ENCODE measurements around the gene ACOT7. TPM values are rescaled to one million over a fixed set of nuclear protein-coding genes. Genes with fewer than 3 reads are reported as not detected.
A peak's percentile ranks its signal among the peaks of the same experiment; 100 is the strongest.

ACOT7 gene
- total and polyA plus RNA-seq, 7 donors: 2.3 to 12.4 (median 4.1) TPM

DNA sequence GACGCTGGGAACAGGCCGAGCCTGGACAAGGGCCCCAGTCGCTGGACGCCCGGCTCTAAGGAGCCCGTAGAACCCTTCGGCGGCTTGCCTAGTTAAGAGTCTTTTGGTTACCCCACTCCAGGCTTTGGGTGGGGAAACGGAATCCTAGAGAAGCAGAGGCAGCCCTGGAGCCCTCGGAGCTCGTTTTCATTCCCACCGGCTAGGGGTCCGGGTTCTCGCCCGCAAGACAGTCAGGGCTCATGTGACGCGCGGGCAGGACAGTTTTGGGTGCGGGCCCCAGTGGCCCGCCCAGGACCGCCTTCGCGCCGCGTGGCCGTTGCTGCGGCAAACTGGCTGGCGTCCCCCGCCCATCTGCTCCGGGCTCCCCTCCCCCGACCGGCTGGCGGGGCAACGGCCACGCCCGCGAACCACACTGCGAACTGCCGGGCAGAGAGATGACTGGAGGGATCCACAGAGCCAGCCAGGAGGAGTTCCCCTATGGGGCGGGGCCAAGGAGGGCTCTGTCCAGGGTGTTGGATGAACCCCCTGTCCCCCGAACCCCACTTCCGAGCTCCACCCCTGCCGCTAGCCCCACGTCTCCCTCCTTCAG lies 27.0 kb upstream of the ACOT7 start:
- peaks cover 0 to 97% (median 55%) of the 10 kb centered on the region in 3 donors for H3K27me3 ChIP-seq (ENCODE audit: insufficient read depth in 3 of 3, low read length in 2 of 3)
- H3K4me1 ChIP-seq: peaks cover 21% of the 10 kb centered on the region
- DNase-seq (no peak), ATAC-seq (no peak)
- H3K9me3 ChIP-seq: no peaks in the 10 kb centered on the region
- WGBS, 3 donors: 5 to 6% (median 6%) methylated on average over 37 to 44 of the region's 44 CpGs
- no peaks in the 10 kb centered on the region for H3K36me3 ChIP-seq (ENCODE audit: insufficient read depth in 1 of 2, low read depth in 1 of 2)
- TF ChIP-seq, protein P1, sequence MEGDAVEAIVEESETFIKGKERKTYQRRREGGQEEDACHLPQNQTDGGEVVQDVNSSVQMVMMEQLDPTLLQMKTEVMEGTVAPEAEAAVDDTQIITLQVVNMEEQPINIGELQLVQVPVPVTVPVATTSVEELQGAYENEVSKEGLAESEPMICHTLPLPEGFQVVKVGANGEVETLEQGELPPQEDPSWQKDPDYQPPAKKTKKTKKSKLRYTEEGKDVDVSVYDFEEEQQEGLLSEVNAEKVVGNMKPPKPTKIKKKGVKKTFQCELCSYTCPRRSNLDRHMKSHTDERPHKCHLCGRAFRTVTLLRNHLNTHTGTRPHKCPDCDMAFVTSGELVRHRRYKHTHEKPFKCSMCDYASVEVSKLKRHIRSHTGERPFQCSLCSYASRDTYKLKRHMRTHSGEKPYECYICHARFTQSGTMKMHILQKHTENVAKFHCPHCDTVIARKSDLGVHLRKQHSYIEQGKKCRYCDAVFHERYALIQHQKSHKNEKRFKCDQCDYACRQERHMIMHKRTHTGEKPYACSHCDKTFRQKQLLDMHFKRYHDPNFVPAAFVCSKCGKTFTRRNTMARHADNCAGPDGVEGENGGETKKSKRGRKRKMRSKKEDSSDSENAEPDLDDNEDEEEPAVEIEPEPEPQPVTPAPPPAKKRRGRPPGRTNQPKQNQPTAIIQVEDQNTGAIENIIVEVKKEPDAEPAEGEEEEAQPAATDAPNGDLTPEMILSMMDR (IDR thresholded peaks at IDR 0.05): no peak
- no peak overlapping the region for H3K27ac ChIP-seq
- intact Hi-C loops (cut with DNase I): no loop called here
- H3K4me3 ChIP-seq: peak overlapping the region; percentile 55

GRCh38 chr1:6419804-6420453 lies 26.4 kb upstream of the ACOT7 start, which contains the start of gene HES2:
Gene HES2 (minus strand): TSS chr1:6419919. CDS start chr1:6419820, 99 bp downstream.
- peak in 2 of 4 donors; percentile 34 to 39 for ATAC-seq
- TF ChIP-seq, protein P1 (IDR thresholded peaks at IDR 0.05): no peak
- Histone ChIP-seq H3K9me3 (no peaks in the 10 kb centered on the region), H3K27ac (no peak within 1 kb of the TSS), H3K36me3 (ENCODE audit: insufficient read depth in 1 of 2, low read depth in 1 of 2) (no peaks in the 10 kb centered on the region), H3K27me3 (ENCODE audit: insufficient read depth in 3 of 3, low read length in 2 of 3) (peaks cover 0 to 97% (median 50%) of the 10 kb centered on the region in 3 donors), H3K4me3 (peak within 1 kb of the TSS; percentile 55), H3K4me1 (peaks cover 21% of the 10 kb centered on the region)
- DNase-seq: no peak
- WGBS, 3 donors: 0% methylated on average over 25 to 62 of the region's 62 CpGs
- intact Hi-C loops (cut with DNase I): no loop called here

DNA sequence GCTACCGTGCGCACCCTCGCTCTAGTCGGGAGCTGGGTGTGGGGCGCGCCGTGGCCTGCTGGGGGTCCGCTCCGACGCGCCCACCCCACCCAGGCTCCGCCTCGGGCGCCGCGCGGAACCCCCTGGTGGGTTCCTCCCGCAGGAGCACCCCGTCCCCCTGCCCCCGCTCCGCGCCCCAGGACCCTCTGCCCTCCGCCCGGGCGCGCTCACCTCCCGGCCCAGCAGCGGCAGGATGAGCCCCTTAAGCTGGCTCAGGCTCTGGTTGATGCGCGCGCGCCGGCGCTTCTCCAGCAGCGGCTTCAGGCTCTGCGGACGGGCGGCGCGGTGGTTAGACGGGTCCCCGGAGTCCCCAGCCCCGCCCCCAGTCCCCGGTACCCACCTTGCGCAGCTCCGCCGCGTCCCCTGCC lies 25.8 kb upstream of the ACOT7 start:
- Histone ChIP-seq H3K27ac (no peak overlapping the region), H3K4me3 (peak overlapping the region; percentile 55), H3K36me3 (ENCODE audit: insufficient read depth in 1 of 2, low read depth in 1 of 2) (no peaks in the 10 kb centered on the region), H3K27me3 (ENCODE audit: insufficient read depth in 3 of 3, low read length in 2 of 3) (peaks cover 0 to 98% (median 51%) of the 10 kb centered on the region in 3 donors), H3K9me3 (no peaks in the 10 kb centered on the region), H3K4me1 (peaks cover 21% of the 10 kb centered on the region)
- intact Hi-C loops (cut with DNase I): no loop called here
- DNase-seq: no peak
- TF ChIP-seq, protein P1 (IDR thresholded peaks at IDR 0.05): no peak
- ATAC-seq: no peak
- WGBS, 3 donors: 1 to 3% (median 2%) methylated on average over 39 to 48 of the region's 48 CpGs

GRCh38 chr1:6418668-6419396 lies 25.3 kb upstream of the ACOT7 start:
- 4 to 7% (median 4%) methylated on average over 49 to 69 of the region's 69 CpGs for WGBS, 3 donors
- H3K4me3 ChIP-seq: no peak overlapping the region
- intact Hi-C loops (cut with DNase I): no loop called here
- H3K27ac ChIP-seq: no peak overlapping the region
- H3K27me3 ChIP-seq (ENCODE audit: insufficient read depth in 3 of 3, low read length in 2 of 3): peaks cover 0 to 98% (median 46%) of the 10 kb centered on the region in 3 donors
- no peaks in the 10 kb centered on the region for H3K9me3 ChIP-seq
- ATAC-seq (no peak), DNase-seq (no peak)
- H3K36me3 ChIP-seq (ENCODE audit: insufficient read depth in 1 of 2, low read depth in 1 of 2): no peaks in the 10 kb centered on the region
- peaks cover 21% of the 10 kb centered on the region for H3K4me1 ChIP-seq
- TF ChIP-seq, protein P1 (IDR thresholded peaks at IDR 0.05): no peak

Measured in psoas muscle (tissue), 8 donors.